Mesendoderm (in vitro differentiated cells): ENCODE measurements around the gene C1orf216.

Experiments
- DNase-seq: peaks from one replicate; pipeline ENCODE4 v3.0.0; 2013
- H2AK5ac ChIP-seq: 2 replicates; pipeline ENCODE4 v1.6.1; 2013; ENCODE audit warnings: low read length, inconsistent platforms
- H2BK120ac ChIP-seq: 2 replicates; pipeline ENCODE4 v1.6.1; 2013; ENCODE audit warnings: low read depth, mild to moderate bottlenecking, low read length, moderate library complexity, mixed read lengths
- H2BK15ac ChIP-seq: replicated peaks from 2 replicates; pipeline ENCODE4 v1.6.1; 2013; ENCODE audit warnings: low read depth, mild to moderate bottlenecking, moderate library complexity
- H2BK5ac ChIP-seq: 2 replicates; pipeline ENCODE4 v1.6.1; 2013; ENCODE audit warnings: low read length, inconsistent platforms
- H3K18ac ChIP-seq: 2 replicates; pipeline ENCODE4 v1.6.1; 2013; ENCODE audit warnings: mild to moderate bottlenecking, low read length, mixed read lengths
- H3K23ac ChIP-seq: one replicate; pipeline ENCODE4 v1.6.1; 2013; ENCODE audit warnings: low read length
- H3K27ac ChIP-seq: 2 replicates; pipeline ENCODE4 v1.5.1; 2013; ENCODE audit warnings: low read depth, mild to moderate bottlenecking, inconsistent platforms, low read length, moderate library complexity
- H3K27me3 ChIP-seq: 2 replicates; pipeline ENCODE4 v1.6.1; 2013; ENCODE audit warnings: low read length, control low read depth, mild to moderate bottlenecking, inconsistent platforms; ENCODE audit not compliant: insufficient read depth, poor library complexity
- H3K36me3 ChIP-seq: 2 replicates; pipeline ENCODE4 v1.6.1; 2013; ENCODE audit warnings: low read length, inconsistent platforms; ENCODE audit not compliant: control insufficient read depth, insufficient read depth
- H3K4ac ChIP-seq: one replicate; pipeline ENCODE4 v1.6.1; 2013; ENCODE audit warnings: low read depth, mild to moderate bottlenecking, low read length, moderate library complexity
- H3K4me1 ChIP-seq: 2 replicates; pipeline ENCODE4 v1.6.1; 2013; ENCODE audit warnings: low read depth, low read length, inconsistent platforms; ENCODE audit not compliant: control insufficient read depth
- H3K4me2 ChIP-seq: 2 replicates; pipeline ENCODE4 v1.6.1; 2013; ENCODE audit warnings: low read length
- H3K4me3 ChIP-seq: 2 replicates; pipeline ENCODE4 v1.5.1; 2013; ENCODE audit warnings: mild to moderate bottlenecking, low read length
- H3K56ac ChIP-seq: one replicate; pipeline ENCODE4 v1.6.1; 2013; ENCODE audit warnings: low read length
- H3K79me1 ChIP-seq: 2 replicates; pipeline ENCODE4 v1.6.1; 2013; ENCODE audit warnings: low read length, inconsistent platforms
- H3K79me2 ChIP-seq: 2 replicates; pipeline ENCODE4 v1.6.1; 2013; ENCODE audit warnings: mild to moderate bottlenecking, low read length; ENCODE audit not compliant: control insufficient read depth, insufficient read depth
- H3K9ac ChIP-seq: 2 replicates; pipeline ENCODE4 v1.6.1; 2013; ENCODE audit warnings: low read length, inconsistent platforms
- H4K5ac ChIP-seq: one replicate; pipeline ENCODE4 v1.6.1; 2013; ENCODE audit warnings: low read length
- H4K8ac ChIP-seq: one replicate; pipeline ENCODE4 v1.6.1; 2013; ENCODE audit warnings: low read depth, mild to moderate bottlenecking, control low read depth, low read length, moderate library complexity
- WGBS: extraction: QIAGEN DNeasy Blood & Tissue Kit; methylation state at CpG from one replicate; pipeline ENCODE4 v1.1.7; 2013; ENCODE audit warnings: low lambda C conversion rate, missing lambda C conversion rate; ENCODE audit not compliant: insufficient coverage; ENCODE audit errors: extremely low coverage; 5-methylcytosine and 5-hydroxymethylcytosine counted together

The C1orf216 gene

DNA sequence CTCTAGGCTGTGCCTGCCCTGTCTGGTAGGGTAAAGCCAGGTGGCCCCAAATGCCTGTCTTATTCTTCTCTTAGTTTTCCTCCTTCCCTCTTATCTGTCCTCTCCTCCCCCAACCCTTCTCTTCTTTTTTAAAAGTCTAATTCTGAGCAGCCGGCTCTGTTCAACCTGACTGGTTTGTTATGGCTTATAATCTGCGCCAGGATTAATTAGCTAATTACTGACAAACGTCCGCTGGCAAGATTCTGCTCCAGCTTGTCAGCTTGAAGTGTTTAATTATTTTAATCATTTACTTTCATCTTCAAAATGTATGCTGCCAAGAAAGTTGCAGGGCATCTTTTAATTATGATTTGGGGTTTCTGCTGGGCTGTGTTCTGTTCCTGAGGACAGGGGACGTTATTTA, 50.2 kb downstream of the C1orf216 start:
- no peak overlapping the region for H2BK5ac ChIP-seq
- no peaks in the 10 kb centered on the region for H3K79me1 ChIP-seq
- H3K23ac ChIP-seq, result no peak overlapping the region
- H3K36me3 ChIP-seq, result no peaks in the 10 kb centered on the region
- H3K27ac ChIP-seq, result no peak overlapping the region
- no peak overlapping the region for H3K56ac ChIP-seq
- H2BK15ac ChIP-seq, result no peak overlapping the region
- H3K4me2 ChIP-seq, result no peak overlapping the region
- no peak for DNase-seq
- H3K27me3 ChIP-seq, result no peaks in the 10 kb centered on the region
- H3K4ac ChIP-seq, result no peak overlapping the region
- no CpG with 5 or more reads among the region's 5 CpGs for WGBS
- H3K79me2 ChIP-seq, result no peaks in the 10 kb centered on the region
- no peak overlapping the region for H4K5ac ChIP-seq
- H4K8ac ChIP-seq, result no peak overlapping the region
- no peak overlapping the region for H2BK120ac ChIP-seq
- H3K4me3 ChIP-seq, result no peak overlapping the region
- no peak overlapping the region for H3K18ac ChIP-seq
- no peaks in the 10 kb centered on the region for H3K4me1 ChIP-seq
- no peak overlapping the region for H2AK5ac ChIP-seq
- H3K9ac ChIP-seq, result no peak overlapping the region

DNA sequence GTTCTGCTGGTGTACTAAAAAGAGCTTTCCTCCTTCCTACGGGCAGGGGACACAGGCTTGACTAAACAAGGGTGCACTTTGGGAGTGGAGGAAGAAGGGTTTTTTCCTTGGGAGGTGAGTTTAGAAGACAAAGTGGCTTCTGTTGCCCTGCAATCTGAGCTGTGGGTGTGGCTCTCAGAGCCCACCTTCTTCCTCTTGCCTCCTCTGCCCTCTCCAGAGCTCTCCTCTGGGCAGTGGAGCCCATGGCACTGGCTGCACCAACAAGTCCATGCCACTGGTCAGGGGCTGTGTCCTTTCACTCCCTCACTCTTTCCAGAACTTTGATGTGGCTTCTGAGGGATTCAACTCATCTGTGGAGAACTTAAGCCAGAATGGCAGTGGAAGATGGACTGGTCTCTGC, 51.8 kb downstream of the C1orf216 start:
- no peak overlapping the region for H2BK5ac ChIP-seq
- H3K18ac ChIP-seq, result no peak overlapping the region
- DNase-seq, result no peak
- no peaks in the 10 kb centered on the region for H3K79me1 ChIP-seq
- no peak overlapping the region for H2BK120ac ChIP-seq
- H3K4ac ChIP-seq, result no peak overlapping the region
- no peaks in the 10 kb centered on the region for H3K79me2 ChIP-seq
- no peak overlapping the region for H4K8ac ChIP-seq
- no peak overlapping the region for H3K4me3 ChIP-seq
- no peak overlapping the region for H3K27ac ChIP-seq
- no peaks in the 10 kb centered on the region for H3K4me1 ChIP-seq
- no peaks in the 10 kb centered on the region for H3K27me3 ChIP-seq
- H3K9ac ChIP-seq, result no peak overlapping the region
- H3K36me3 ChIP-seq, result no peaks in the 10 kb centered on the region
- no peak overlapping the region for H3K56ac ChIP-seq
- H3K23ac ChIP-seq, result no peak overlapping the region
- no peak overlapping the region for H2BK15ac ChIP-seq
- H4K5ac ChIP-seq, result no peak overlapping the region
- H3K4me2 ChIP-seq, result no peak overlapping the region
- no peak overlapping the region for H2AK5ac ChIP-seq
- no CpG with 5 or more reads among the region's 1 CpG for WGBS

DNA sequence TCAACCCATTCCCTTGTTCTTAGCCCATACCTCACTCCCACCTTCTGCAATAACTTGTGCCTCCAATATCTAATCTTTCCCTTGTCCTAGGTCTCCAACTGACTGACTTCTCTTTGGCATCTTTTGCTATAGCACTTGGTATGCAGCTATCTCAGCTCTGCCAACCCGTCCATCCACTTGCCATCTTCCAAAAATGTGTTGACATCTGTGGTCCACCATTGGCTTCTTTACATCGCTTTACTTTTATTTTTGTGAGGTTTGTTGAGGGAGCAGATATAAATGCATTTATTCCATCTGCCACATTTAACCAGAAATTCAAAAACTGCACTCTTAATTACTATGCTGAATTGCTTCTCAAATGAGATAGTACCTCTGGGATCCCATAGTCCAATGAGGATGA, 52.5 kb downstream of the C1orf216 start:
- Histone ChIP-seq H2BK120ac (no peak overlapping the region), H3K79me2 (no peaks in the 10 kb centered on the region), H3K56ac (no peak overlapping the region), H3K27ac (no peak overlapping the region), H2BK5ac (no peak overlapping the region), H4K5ac (no peak overlapping the region), H3K23ac (no peak overlapping the region), H3K4ac (no peak overlapping the region), H3K36me3 (no peaks in the 10 kb centered on the region), H2AK5ac (no peak overlapping the region), H3K18ac (no peak overlapping the region), H2BK15ac (no peak overlapping the region), H3K4me3 (no peak overlapping the region), H3K27me3 (no peaks in the 10 kb centered on the region), H3K9ac (no peak overlapping the region), H3K4me2 (no peak overlapping the region), H3K79me1 (no peaks in the 10 kb centered on the region), H4K8ac (no peak overlapping the region), H3K4me1 (no peaks in the 10 kb centered on the region)
- whole genome bisulfite sequencing, result no CpG with 5 or more reads among the region's 2 CpGs
- no peak for DNase-seq
